ENCODE data around the gene MYCN. TPM values are rescaled to one million over a fixed set of nuclear protein-coding genes. Genes with fewer than 3 reads are reported as not detected.

The MYCN gene
- total and polyA plus RNA-seq, 4 donors = 0.16 to 1.3 TPM; not detected in 2

- no peak overlapping the region for H3K9ac ChIP-seq (ENCODE audit: low read depth in 1 of 2, low read length in 2 of 2)
- H3K36me3 ChIP-seq (ENCODE audit: control insufficient read depth in 4 of 4, insufficient read depth in 3 of 4, low read depth in 1 of 4, low read length in 3 of 4) = no peaks in the 10 kb centered on the region
- H3K27ac ChIP-seq (ENCODE audit: low read depth in 1 of 2, low read length in 2 of 2) = no peak overlapping the region
- H3K9me3 ChIP-seq (ENCODE audit: control insufficient read depth in 4 of 4, low read length in 3 of 4) = no peaks in the 10 kb centered on the region
- H3K4me3 ChIP-seq (ENCODE audit: low read depth in 1 of 3, low read length in 3 of 3) = no peak overlapping the region
- 91% methylated on average over 11 of the region's 11 CpGs for WGBS
- TF ChIP-seq FOXA1 (IDR thresholded peaks at IDR 0.05) = no peak
- no peak for TF ChIP-seq REST (IDR thresholded peaks at IDR 0.05)
- TF ChIP-seq JUND (IDR thresholded peaks at IDR 0.05) = no peak
- no peak for TF ChIP-seq EGR1 (IDR thresholded peaks at IDR 0.05; ENCODE audit: low read depth in 2 of 2)
- no peak for TF ChIP-seq ZBTB33 (IDR thresholded peaks at IDR 0.05)
- no peak for TF ChIP-seq RAD21 (IDR thresholded peaks at IDR 0.05)
- no peak for TF ChIP-seq CTCF (IDR thresholded peaks at IDR 0.05; ENCODE audit: low read depth, low read length, missing input control)
- no peak for TF ChIP-seq MAX (IDR thresholded peaks at IDR 0.05)
- TF ChIP-seq FOXA2 (IDR thresholded peaks at IDR 0.05) = no peak
- H3K4me1 ChIP-seq (ENCODE audit: control insufficient read depth in 4 of 4, insufficient read depth in 4 of 4, low read length in 3 of 4) = no peaks in the 10 kb centered on the region
- H3K27me3 ChIP-seq (ENCODE audit: control insufficient read depth in 4 of 4, insufficient read depth in 4 of 4, low read length in 3 of 4) = no peaks in the 10 kb centered on the region
- DNase-seq (ENCODE audit: low spot score) = no peak
Measured at GRCh38 chr2:15990151-15991101, 50.1 kb downstream of the MYCN start.

- Histone ChIP-seq H3K27me3 (ENCODE audit: control insufficient read depth in 4 of 4, insufficient read depth in 4 of 4, low read length in 3 of 4) (no peaks in the 10 kb centered on the region), H3K4me1 (ENCODE audit: control insufficient read depth in 4 of 4, insufficient read depth in 4 of 4, low read length in 3 of 4) (no peaks in the 10 kb centered on the region), H3K9ac (ENCODE audit: low read depth in 1 of 2, low read length in 2 of 2) (no peak overlapping the region), H3K4me3 (ENCODE audit: low read depth in 1 of 3, low read length in 3 of 3) (no peak overlapping the region), H3K27ac (ENCODE audit: low read depth in 1 of 2, low read length in 2 of 2) (no peak overlapping the region), H3K36me3 (ENCODE audit: control insufficient read depth in 4 of 4, insufficient read depth in 3 of 4, low read depth in 1 of 4, low read length in 3 of 4) (no peaks in the 10 kb centered on the region), H3K9me3 (ENCODE audit: control insufficient read depth in 4 of 4, low read length in 3 of 4) (no peaks in the 10 kb centered on the region)
- no peak for DNase-seq (ENCODE audit: low spot score)
- TF ChIP-seq FOXA1 (IDR thresholded peaks at IDR 0.05) (no peak), HNF4A (conservative IDR thresholded peaks at IDR 0.05) (no peak), GABPA (IDR thresholded peaks at IDR 0.05 in 1 of 2, conservative IDR thresholded peaks at IDR 0.05 in 1 of 2) (no peak), MAX (IDR thresholded peaks at IDR 0.05) (no peak)
- 64% methylated on average over 3 of the region's 3 CpGs for WGBS
Measured at GRCh38 chr2:15991231-15991630, 50.9 kb downstream of the MYCN start.
